Heart right ventricle (tissue), 16 donors: ENCODE data around the gene PIAS3. TPM values are rescaled to one million over a fixed set of nuclear protein-coding genes. Genes with fewer than 3 reads are reported as not detected.

Experiments
- ATAC-seq, 8 donors: fragments of 200-7000 bp; cut with Tn5 transposase; one replicate each; pipeline ENCODE4 v1.9.1; 2020; ENCODE audit warnings: mild to moderate bottlenecking in 8 of 8, moderate library complexity in 8 of 8, moderate number of reproducible peaks in 1 of 8
- DNase-seq, 2 donors: peaks; one replicate each; pipeline ENCODE4 v3.0.0-alpha.2; 2020
- H3K27ac ChIP-seq, 10 donors: fragments of 200-600 bp; sonication (generic) in 2 of 10; one replicate each; pipeline versions ENCODE4 v1.5.0 to v1.8.0; 2020 to 2022; ENCODE audit warnings: mild to moderate bottlenecking in 3 of 10
- H3K27me3 ChIP-seq, 7 donors: fragments of 200-600 bp; one replicate each; pipeline ENCODE4 v1.8.0; 2021 to 2022; ENCODE audit warnings: mild to moderate bottlenecking in 2 of 7
- H3K36me3 ChIP-seq, 9 donors: fragments of 200-600 bp; sonication (generic) in 1 of 9; one replicate each; pipeline versions ENCODE4 v1.5.0 to v1.8.0; 2020 to 2022; ENCODE audit warnings: mild to moderate bottlenecking in 2 of 9
- H3K4me1 ChIP-seq, 9 donors: fragments of 200-600 bp; sonication (generic) in 1 of 9; one replicate each; pipeline versions ENCODE4 v1.5.0 to v1.8.0; 2020 to 2022; ENCODE audit warnings: mild to moderate bottlenecking in 4 of 9
- H3K4me3 ChIP-seq, 10 donors: fragments of 200-600 bp; sonication (generic) in 2 of 10; one replicate each; pipeline versions ENCODE4 v1.5.0 to v1.8.0; 2020 to 2022; ENCODE audit warnings: mild to moderate bottlenecking in 7 of 10, moderate library complexity in 2 of 10
- H3K9me3 ChIP-seq, 11 donors: fragments of 200-600 bp in 10 of 11; sonication (generic) in 2 of 11; one replicate each; pipeline versions ENCODE4 v1.5.0 to v1.8.0; 2013 to 2022; ENCODE audit warnings: mild to moderate bottlenecking in 2 of 11, control low read depth in 1 of 11, moderate library complexity in 1 of 11
- WGBS, 2 donors: extraction: QIAGEN DNeasy Blood & Tissue Kit; methylation state at CpG; one replicate each; pipeline ENCODE4 v1.1.7; 2013; ENCODE audit warnings: inconsistent platforms in 1 of 2; 5-methylcytosine and 5-hydroxymethylcytosine counted together
- intact Hi-C, 10 donors: fragments of 100-400 bp; cut with DNase I; formaldehyde crosslinking; loops; one replicate each; pipeline versions ENCODE4 v1.11.1 to v1.14.2; 2022
- microRNA-seq, 2 donors: library from miRNA; unstranded; fragments of <30 nt; microRNA quantifications; one replicate each; pipeline ENCODE4 v1.2.0, GENCODE V29; 2021
- polyA plus RNA-seq, 2 donors: library from polyadenylated mRNA; stranded (reverse); fragments of 200-250 nt; gene quantifications; one replicate each; pipeline ENCODE4 v1.2.3, GENCODE V29; 2013
- total RNA-seq, 10 donors: library from RNA; stranded (reverse); fragmentation: NEBNext Ultra II Directional in 3 of 10; extraction: Animal tissue kit (Norgen Biotek cat#: 25700) in 3 of 10; gene quantifications; one replicate each; pipeline versions ENCODE4 v1.2.1 to v1.2.4, GENCODE V29; 2021 to 2023
- TF ChIP-seq, protein P1 (sequence below), 9 donors: fragments of 200-600 bp; sonication (generic) in 2 of 9; IDR thresholded peaks; one replicate each; pipeline versions ENCODE4 v1.5.0 to v1.8.0; 2021 to 2022; ENCODE audit warnings: antibody characterized with exemption in 9 of 9, mild to moderate bottlenecking in 5 of 9, moderate library complexity in 1 of 9
- donor health status: Arrhythmogenic right ventricular cardiomyopathy.
- donor health status: ischemic (EF 13 %, LVEDD 7.1; RV severe dilation, severe dysfunction).
- donor health status: healthy with polysubstance abuse.
- donor health status: DM: no; HTN: yes; CAD: no.
- donor health status: DM: no; HTN: no; CAD: no.
- donor health status: ischemic (EF 25% LVEDD 6.9; RV normal size, moderate dysfunction).
- donor health status: ischemic (EF 25% LVEDD 5.7; RV mildly dilated, moderate dysfunction).
- donor health status: healthy.
- donor health status: DM: yes; HTN: yes; CAD: no.
- donor health status: Ischemic cardiomyopathy.
- donor health status: ischemic (EF 35%, LVEDD 5.7; RV mildly dilated, moderate dysfunction).
- donor health status: nonischemic (EF 11% LVEDD 7.7; RV severe dilation, severe dysfunction).
- donor health status: DM: yes; HTN: yes; CAD: no.
- donor health status: PGD.
- donor health status: ischemic (EF 29% LVEDD 5.4; RV normal size, mild dysfunction).
- donor health status: nonischemic (EF 23%, LVEDD 6.1; RV moderate dilation, normal function).

The PIAS3 gene
- total and polyA plus RNA-seq, 12 donors, result 12.6 to 28.7 (median 15.2) TPM

DNA sequence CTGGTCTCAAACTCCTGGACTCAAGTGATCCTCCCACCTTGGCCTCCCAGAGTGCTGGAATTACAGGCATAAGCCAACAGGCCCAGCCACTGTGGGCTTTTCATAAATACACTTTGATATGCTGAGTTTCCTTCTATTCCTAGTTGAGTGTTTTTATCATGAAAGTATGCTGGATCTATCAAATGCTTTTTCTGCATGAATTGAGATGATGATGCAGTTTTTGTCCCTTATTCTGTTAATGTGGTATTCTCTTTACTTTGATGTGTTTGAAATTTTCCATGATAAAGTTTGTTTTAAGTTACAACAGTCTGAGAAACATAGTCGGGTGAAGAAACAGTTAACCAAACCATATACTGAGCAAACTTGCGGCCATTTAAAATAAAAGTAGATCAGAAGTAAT lies 59.1 kb downstream of the PIAS3 start:
- WGBS, 2 donors, result 95% methylated on average over 2 of the region's 2 CpGs
- H3K27ac ChIP-seq, result no peak overlapping the region
- peaks cover 0 to 53% (median 29%) of the 10 kb centered on the region in 9 donors for H3K4me1 ChIP-seq
- intact Hi-C loops, result no loop called here
- no peak for DNase-seq
- H3K36me3 ChIP-seq, result no peaks in the 10 kb centered on the region
- TF ChIP-seq, protein P1, sequence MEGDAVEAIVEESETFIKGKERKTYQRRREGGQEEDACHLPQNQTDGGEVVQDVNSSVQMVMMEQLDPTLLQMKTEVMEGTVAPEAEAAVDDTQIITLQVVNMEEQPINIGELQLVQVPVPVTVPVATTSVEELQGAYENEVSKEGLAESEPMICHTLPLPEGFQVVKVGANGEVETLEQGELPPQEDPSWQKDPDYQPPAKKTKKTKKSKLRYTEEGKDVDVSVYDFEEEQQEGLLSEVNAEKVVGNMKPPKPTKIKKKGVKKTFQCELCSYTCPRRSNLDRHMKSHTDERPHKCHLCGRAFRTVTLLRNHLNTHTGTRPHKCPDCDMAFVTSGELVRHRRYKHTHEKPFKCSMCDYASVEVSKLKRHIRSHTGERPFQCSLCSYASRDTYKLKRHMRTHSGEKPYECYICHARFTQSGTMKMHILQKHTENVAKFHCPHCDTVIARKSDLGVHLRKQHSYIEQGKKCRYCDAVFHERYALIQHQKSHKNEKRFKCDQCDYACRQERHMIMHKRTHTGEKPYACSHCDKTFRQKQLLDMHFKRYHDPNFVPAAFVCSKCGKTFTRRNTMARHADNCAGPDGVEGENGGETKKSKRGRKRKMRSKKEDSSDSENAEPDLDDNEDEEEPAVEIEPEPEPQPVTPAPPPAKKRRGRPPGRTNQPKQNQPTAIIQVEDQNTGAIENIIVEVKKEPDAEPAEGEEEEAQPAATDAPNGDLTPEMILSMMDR (IDR thresholded peaks at IDR 0.05), result no peak
- peaks cover 0 to 35% (median 11%) of the 10 kb centered on the region in 11 donors for H3K9me3 ChIP-seq
- H3K27me3 ChIP-seq, result no peaks in the 10 kb centered on the region
- no peak for ATAC-seq
- no peak overlapping the region for H3K4me3 ChIP-seq

Small RNA genes lying within 50 kb of the gene (microRNA-seq; reads per million reads assigned to microRNA genes)
- 0 reads per million in 2 donors for gene MIR6736

Other genes with a start within 250 kb of the PIAS3 start
- gene PDZK1, start 151.7 kb downstream of the PIAS3 start, total RNA-seq, result 1 to 10 TPM in 1 of 10 donors, under 1 TPM in 2, not detected in 7; 0.44 to 2.0 (median 0.47) TPM
- under 1 TPM; 0.17 to 0.44 TPM for gene PDZK1, start 151.7 kb downstream of the PIAS3 start, polyA plus RNA-seq
- gene CD160, start 139.6 kb downstream of the PIAS3 start, total RNA-seq, result under 1 TPM in 2 of 10 donors, not detected in 8; 0.18 to 0.58 TPM
- under 1 TPM in 1 of 2 donors, not detected in 1; 0.03 TPM for gene CD160, start 139.6 kb downstream of the PIAS3 start, polyA plus RNA-seq
- gene RNF115, start 35.0 kb downstream of the PIAS3 start, total RNA-seq, result 10 to 100 TPM; 39.2 to 99.0 (median 56.3) TPM
- gene RNF115, start 35.0 kb downstream of the PIAS3 start, polyA plus RNA-seq, result 10 to 100 TPM; 12.8 to 25.2 TPM
- gene POLR3C, start 34.9 kb downstream of the PIAS3 start, total RNA-seq, result 10 to 100 TPM; 11.8 to 18.1 (median 16.1) TPM
- gene POLR3C, start 34.9 kb downstream of the PIAS3 start, polyA plus RNA-seq, result 10 to 100 TPM in 1 of 2 donors, 1 to 10 TPM in 1; 8.0 to 11.3 TPM
- gene NUDT17, start 13.5 kb downstream of the PIAS3 start, total RNA-seq, result 1 to 10 TPM; 1.8 to 4.9 (median 3.6) TPM
- 1 to 10 TPM in 1 of 2 donors, under 1 TPM in 1; 0.75 to 4.0 TPM for gene NUDT17, start 13.5 kb downstream of the PIAS3 start, polyA plus RNA-seq
- gene ANKRD35, start 26.8 kb upstream of the PIAS3 start, total RNA-seq, result 1 to 10 TPM in 1 of 10 donors, under 1 TPM in 9; 0.28 to 1.2 (median 0.56) TPM
- 1 to 10 TPM in 1 of 2 donors, under 1 TPM in 1; 0.80 to 2.1 TPM for gene ANKRD35, start 26.8 kb upstream of the PIAS3 start, polyA plus RNA-seq
- 1 to 10 TPM; 1.1 to 3.2 (median 1.6) TPM for gene ITGA10, start 51.0 kb upstream of the PIAS3 start, total RNA-seq
- 1 to 10 TPM; 1.9 to 4.2 TPM for gene ITGA10, start 51.0 kb upstream of the PIAS3 start, polyA plus RNA-seq
- gene PEX11B, start 59.6 kb upstream of the PIAS3 start, total RNA-seq, result 10 to 100 TPM; 20.4 to 26.3 (median 23.0) TPM
- 10 to 100 TPM; 17.7 to 24.5 TPM for gene PEX11B, start 59.6 kb upstream of the PIAS3 start, polyA plus RNA-seq
- gene RBM8A, start 68.4 kb upstream of the PIAS3 start, total RNA-seq, result 10 to 100 TPM; 55.5 to 90.5 (median 67.4) TPM
- 100 to 1,000 TPM in 1 of 2 donors, 10 to 100 TPM in 1; 34.5 to 151 TPM for gene RBM8A, start 68.4 kb upstream of the PIAS3 start, polyA plus RNA-seq
- 10 to 100 TPM; 21.2 to 30.0 (median 24.5) TPM for gene LIX1L, start 98.9 kb upstream of the PIAS3 start, total RNA-seq
- gene LIX1L, start 98.9 kb upstream of the PIAS3 start, polyA plus RNA-seq, result 1 to 10 TPM; 7.1 to 9.4 TPM
- 1 to 10 TPM in 6 of 10 donors, under 1 TPM in 4; 0.66 to 1.5 (median 1.0) TPM for gene ANKRD34A, start 105.5 kb upstream of the PIAS3 start, total RNA-seq
- 1 to 10 TPM in 1 of 2 donors, under 1 TPM in 1; 0.88 to 1.7 TPM for gene ANKRD34A, start 105.5 kb upstream of the PIAS3 start, polyA plus RNA-seq
- 10 to 100 TPM; 30.9 to 44.7 (median 38.5) TPM for gene POLR3GL, start 105.6 kb upstream of the PIAS3 start, total RNA-seq
- gene POLR3GL, start 105.6 kb upstream of the PIAS3 start, polyA plus RNA-seq, result 10 to 100 TPM; 44.2 to 64.5 TPM
- gene TXNIP, start 137.5 kb upstream of the PIAS3 start, total RNA-seq, result 1,000 to 10,000 TPM in 2 of 10 donors, 100 to 1,000 TPM in 8; 544 to 1,142 (median 777) TPM
- gene TXNIP, start 137.5 kb upstream of the PIAS3 start, polyA plus RNA-seq, result 100 to 1,000 TPM; 231 to 681 TPM
- 100 to 1,000 TPM in 1 of 10 donors, 10 to 100 TPM in 9; 26.8 to 115 (median 76.5) TPM for gene HJV, start 162.7 kb upstream of the PIAS3 start, total RNA-seq
- gene HJV, start 162.7 kb upstream of the PIAS3 start, polyA plus RNA-seq, result 10 to 100 TPM in 1 of 2 donors, under 1 TPM in 1; 0.52 to 18.8 TPM